Measurements from ENCODE around the gene CDKAL1.

The CDKAL1 gene

DNA sequence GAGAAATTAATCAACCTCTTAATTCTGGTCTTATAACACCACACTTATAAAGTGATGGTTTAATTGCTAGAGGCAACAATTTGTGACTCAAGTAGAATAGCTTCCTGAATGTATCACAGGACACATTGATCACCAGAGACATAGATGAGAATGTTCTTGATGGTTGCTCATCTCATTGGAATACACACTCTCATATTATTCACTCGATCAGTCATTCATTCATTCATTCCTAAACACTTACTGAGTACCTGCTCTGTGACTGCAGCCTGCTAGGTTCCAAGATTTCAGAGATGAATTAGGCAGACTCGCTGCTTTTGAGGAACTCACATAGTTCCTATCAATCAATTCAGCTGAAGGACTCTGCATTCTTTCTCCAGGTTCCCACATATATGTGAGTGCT lies 694.2 kb downstream of the CDKAL1 start:
- ATAC-seq = no peak
- TF ChIP-seq ISL1 (CRISPR knock-in tag; IDR thresholded peaks at IDR 0.05) (no peak), ZNF70 (CRISPR knock-in tag; IDR thresholded peaks at IDR 0.05) (no peak), ZNF565 (CRISPR knock-in tag; conservative IDR thresholded peaks at IDR 0.05; ENCODE audit: low read depth) (no peak), TOX (CRISPR knock-in tag; IDR thresholded peaks at IDR 0.05; ENCODE audit: borderline replicate concordance) (no peak), ESRRG (CRISPR knock-in tag; IDR thresholded peaks at IDR 0.05) (no peak), OSR1 (CRISPR knock-in tag; IDR thresholded peaks at IDR 0.05) (no peak)

DNA sequence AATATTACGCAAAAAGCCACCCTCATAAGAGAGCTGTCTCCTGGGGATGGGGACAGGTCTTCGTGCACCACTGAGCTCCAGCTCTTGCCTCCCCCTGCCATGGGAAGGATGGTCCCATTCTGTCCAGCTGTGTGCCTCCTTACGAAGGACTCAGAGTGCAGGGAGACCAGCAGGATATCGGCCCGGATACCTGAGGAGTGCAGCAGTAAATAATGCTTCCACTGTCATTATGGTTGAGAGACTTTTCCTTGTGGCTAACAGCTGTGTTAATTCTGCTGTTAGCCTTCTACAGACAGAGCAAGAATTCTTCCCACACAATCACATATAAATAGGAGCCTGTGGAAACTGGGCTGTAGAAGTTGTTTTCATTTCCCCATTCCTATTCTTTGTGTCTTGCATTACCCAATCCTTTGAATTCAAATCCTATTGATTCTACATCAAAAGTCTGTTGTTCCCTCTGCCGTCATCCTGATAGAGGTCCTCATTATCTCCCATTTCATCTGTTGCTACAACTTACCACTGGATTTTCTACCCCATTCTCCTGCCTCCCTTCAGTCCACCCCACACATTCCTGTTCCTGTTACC lies 694.7 kb downstream of the CDKAL1 start:
- TF ChIP-seq GLIS3 (CRISPR knock-in tag; IDR thresholded peaks at IDR 0.05) (no peak), ZNF565 (CRISPR knock-in tag; conservative IDR thresholded peaks at IDR 0.05; ENCODE audit: low read depth) (no peak)
- no peak for ATAC-seq

DNA sequence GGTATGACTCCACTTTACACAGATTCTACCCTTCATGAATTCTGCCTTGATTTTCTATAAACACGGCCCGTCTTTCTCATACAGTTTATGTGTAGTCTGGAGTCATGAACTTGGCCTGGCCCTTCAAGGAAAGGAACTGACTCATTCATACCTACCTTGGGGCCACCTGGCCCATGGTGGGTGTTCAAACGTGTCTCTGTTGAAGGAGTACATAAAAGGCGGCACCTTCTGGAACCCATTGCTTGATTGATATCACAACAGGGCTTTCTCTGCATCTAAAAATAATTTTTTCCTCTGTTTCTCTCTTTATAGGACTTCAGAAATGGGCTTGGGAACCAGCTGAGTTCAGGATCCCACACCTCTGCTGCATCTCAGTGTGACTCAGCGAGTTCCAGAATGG lies 696.3 kb downstream of the CDKAL1 start:
- ATAC-seq = no peak
- TF ChIP-seq CSDC2 (CRISPR knock-in tag; IDR thresholded peaks at IDR 0.05) (no peak), ISL1 (CRISPR knock-in tag; IDR thresholded peaks at IDR 0.05) (no peak), ARNTL (CRISPR knock-in tag; IDR thresholded peaks at IDR 0.05; ENCODE audit: borderline replicate concordance, low read depth) (no peak)
- TF ChIP-seq, protein P1, sequence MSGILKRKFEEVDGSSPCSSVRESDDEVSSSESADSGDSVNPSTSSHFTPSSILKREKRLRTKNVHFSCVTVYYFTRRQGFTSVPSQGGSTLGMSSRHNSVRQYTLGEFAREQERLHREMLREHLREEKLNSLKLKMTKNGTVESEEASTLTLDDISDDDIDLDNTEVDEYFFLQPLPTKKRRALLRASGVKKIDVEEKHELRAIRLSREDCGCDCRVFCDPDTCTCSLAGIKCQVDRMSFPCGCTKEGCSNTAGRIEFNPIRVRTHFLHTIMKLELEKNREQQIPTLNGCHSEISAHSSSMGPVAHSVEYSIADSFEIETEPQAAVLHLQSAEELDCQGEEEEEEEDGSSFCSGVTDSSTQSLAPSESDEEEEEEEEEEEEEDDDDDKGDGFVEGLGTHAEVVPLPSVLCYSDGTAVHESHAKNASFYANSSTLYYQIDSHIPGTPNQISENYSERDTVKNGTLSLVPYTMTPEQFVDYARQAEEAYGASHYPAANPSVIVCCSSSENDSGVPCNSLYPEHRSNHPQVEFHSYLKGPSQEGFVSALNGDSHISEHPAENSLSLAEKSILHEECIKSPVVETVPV (CRISPR knock-in tag; IDR thresholded peaks at IDR 0.05) = no peak
- TF ChIP-seq, protein P2, sequence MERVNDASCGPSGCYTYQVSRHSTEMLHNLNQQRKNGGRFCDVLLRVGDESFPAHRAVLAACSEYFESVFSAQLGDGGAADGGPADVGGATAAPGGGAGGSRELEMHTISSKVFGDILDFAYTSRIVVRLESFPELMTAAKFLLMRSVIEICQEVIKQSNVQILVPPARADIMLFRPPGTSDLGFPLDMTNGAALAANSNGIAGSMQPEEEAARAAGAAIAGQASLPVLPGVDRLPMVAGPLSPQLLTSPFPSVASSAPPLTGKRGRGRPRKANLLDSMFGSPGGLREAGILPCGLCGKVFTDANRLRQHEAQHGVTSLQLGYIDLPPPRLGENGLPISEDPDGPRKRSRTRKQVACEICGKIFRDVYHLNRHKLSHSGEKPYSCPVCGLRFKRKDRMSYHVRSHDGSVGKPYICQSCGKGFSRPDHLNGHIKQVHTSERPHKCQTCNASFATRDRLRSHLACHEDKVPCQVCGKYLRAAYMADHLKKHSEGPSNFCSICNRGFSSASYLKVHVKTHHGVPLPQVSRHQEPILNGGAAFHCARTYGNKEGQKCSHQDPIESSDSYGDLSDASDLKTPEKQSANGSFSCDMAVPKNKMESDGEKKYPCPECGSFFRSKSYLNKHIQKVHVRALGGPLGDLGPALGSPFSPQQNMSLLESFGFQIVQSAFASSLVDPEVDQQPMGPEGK (CRISPR knock-in tag; IDR thresholded peaks at IDR 0.05; ENCODE audit: borderline replicate concordance) = no peak

DNA sequence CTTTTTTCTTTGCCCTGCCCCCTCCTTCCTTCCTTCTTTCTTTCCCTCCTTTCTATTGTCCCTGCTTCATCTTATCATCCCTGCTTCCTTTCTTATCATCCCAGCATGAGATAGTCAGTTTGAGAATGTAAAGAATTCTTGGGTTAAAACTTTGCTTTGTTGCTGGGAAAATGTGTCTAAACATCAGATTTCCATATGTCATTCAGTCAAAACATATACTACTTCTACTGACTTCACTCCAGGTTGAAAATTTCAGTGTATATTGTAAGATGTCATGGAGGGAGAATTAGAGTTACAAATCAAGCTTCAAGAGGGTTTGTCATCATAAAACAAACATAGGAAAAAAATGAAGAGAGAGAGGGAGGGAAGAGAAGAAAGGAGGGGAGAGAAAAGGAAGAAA lies 700.9 kb downstream of the CDKAL1 start:
- no peak for TF ChIP-seq PPARA (CRISPR knock-in tag; IDR thresholded peaks at IDR 0.05; ENCODE audit: borderline replicate concordance)
- TF ChIP-seq ZFP3 (CRISPR knock-in tag; IDR thresholded peaks at IDR 0.05) = no peak
- no peak for TF ChIP-seq ZNF565 (CRISPR knock-in tag; conservative IDR thresholded peaks at IDR 0.05; ENCODE audit: low read depth)
- TF ChIP-seq ZNF8 (CRISPR knock-in tag; IDR thresholded peaks at IDR 0.05) = no peak
- TF ChIP-seq TCF4 (CRISPR knock-in tag; IDR thresholded peaks at IDR 0.05; ENCODE audit: borderline replicate concordance) = no peak
- TF ChIP-seq GLIS3 (CRISPR knock-in tag; IDR thresholded peaks at IDR 0.05) = no peak
- TF ChIP-seq ZNF70 (CRISPR knock-in tag; IDR thresholded peaks at IDR 0.05) = no peak
- no peak for TF ChIP-seq ESRRG (CRISPR knock-in tag; IDR thresholded peaks at IDR 0.05)
- TF ChIP-seq ISL1 (CRISPR knock-in tag; IDR thresholded peaks at IDR 0.05) = no peak
- TF ChIP-seq, protein P1 (CRISPR knock-in tag; IDR thresholded peaks at IDR 0.05) = no peak
- TF ChIP-seq, protein P2 (CRISPR knock-in tag; IDR thresholded peaks at IDR 0.05; ENCODE audit: borderline replicate concordance) = no peak
- TF ChIP-seq, protein P3, sequence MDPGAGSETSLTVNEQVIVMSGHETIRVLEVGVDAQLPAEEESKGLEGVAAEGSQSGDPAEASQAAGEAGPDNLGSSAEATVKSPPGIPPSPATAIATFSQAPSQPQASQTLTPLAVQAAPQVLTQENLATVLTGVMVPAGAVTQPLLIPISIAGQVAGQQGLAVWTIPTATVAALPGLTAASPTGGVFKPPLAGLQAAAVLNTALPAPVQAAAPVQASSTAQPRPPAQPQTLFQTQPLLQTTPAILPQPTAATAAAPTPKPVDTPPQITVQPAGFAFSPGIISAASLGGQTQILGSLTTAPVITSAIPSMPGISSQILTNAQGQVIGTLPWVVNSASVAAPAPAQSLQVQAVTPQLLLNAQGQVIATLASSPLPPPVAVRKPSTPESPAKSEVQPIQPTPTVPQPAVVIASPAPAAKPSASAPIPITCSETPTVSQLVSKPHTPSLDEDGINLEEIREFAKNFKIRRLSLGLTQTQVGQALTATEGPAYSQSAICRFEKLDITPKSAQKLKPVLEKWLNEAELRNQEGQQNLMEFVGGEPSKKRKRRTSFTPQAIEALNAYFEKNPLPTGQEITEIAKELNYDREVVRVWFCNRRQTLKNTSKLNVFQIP (CRISPR knock-in tag; IDR thresholded peaks at IDR 0.05; ENCODE audit: borderline replicate concordance, low read depth) = no peak
- ATAC-seq = no peak

DNA sequence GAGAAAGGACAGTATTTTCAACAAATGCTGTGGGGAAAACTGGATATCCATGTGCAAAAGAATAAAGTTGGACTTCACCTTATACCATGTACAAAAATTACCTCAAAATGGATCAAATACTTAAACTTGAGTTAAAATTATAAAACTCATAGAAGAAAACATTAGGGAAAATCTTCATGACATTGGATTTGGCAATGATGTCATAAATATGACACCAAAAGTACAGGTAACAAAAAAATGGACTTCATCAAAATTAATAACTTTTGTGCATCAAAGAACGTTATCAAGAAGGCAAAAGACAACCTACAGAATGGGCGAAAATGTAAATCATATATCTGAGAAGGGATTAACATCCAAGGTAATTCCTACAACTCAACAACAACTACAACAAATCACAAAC lies 704.0 kb downstream of the CDKAL1 start:
- ATAC-seq = no peak
- TF ChIP-seq TCF4 (CRISPR knock-in tag; IDR thresholded peaks at IDR 0.05; ENCODE audit: borderline replicate concordance) = no peak
- no peak for TF ChIP-seq ZC3H10 (CRISPR knock-in tag; IDR thresholded peaks at IDR 0.05)
- TF ChIP-seq, protein P3 (CRISPR knock-in tag; IDR thresholded peaks at IDR 0.05; ENCODE audit: borderline replicate concordance, low read depth) = no peak
- TF ChIP-seq TOX (CRISPR knock-in tag; IDR thresholded peaks at IDR 0.05; ENCODE audit: borderline replicate concordance) = no peak
- TF ChIP-seq, protein P4, sequence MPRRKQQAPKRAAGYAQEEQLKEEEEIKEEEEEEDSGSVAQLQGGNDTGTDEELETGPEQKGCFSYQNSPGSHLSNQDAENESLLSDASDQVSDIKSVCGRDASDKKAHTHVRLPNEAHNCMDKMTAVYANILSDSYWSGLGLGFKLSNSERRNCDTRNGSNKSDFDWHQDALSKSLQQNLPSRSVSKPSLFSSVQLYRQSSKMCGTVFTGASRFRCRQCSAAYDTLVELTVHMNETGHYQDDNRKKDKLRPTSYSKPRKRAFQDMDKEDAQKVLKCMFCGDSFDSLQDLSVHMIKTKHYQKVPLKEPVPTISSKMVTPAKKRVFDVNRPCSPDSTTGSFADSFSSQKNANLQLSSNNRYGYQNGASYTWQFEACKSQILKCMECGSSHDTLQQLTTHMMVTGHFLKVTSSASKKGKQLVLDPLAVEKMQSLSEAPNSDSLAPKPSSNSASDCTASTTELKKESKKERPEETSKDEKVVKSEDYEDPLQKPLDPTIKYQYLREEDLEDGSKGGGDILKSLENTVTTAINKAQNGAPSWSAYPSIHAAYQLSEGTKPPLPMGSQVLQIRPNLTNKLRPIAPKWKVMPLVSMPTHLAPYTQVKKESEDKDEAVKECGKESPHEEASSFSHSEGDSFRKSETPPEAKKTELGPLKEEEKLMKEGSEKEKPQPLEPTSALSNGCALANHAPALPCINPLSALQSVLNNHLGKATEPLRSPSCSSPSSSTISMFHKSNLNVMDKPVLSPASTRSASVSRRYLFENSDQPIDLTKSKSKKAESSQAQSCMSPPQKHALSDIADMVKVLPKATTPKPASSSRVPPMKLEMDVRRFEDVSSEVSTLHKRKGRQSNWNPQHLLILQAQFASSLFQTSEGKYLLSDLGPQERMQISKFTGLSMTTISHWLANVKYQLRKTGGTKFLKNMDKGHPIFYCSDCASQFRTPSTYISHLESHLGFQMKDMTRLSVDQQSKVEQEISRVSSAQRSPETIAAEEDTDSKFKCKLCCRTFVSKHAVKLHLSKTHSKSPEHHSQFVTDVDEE (CRISPR knock-in tag; IDR thresholded peaks at IDR 0.05) = no peak

Data from SK-N-SH treated with all-trans-retinoic acid at 6 μM for 48 hours (cell line).